CD4-positive, alpha-beta T cell (primary cell): ENCODE measurements around the gene GABPB2. TPM values are rescaled to one million over a fixed set of nuclear protein-coding genes. Genes with fewer than 3 reads are reported as not detected.
A peak's percentile ranks its signal among the peaks of the same experiment; 100 is the strongest.

Experiments used
- ATAC-seq: fragments of 200-7000 bp; cut with Tn5 transposase; one replicate; pipeline ENCODE4 v1.10.0; 2022; ENCODE audit warnings: mild to moderate bottlenecking; ENCODE audit not compliant: poor library complexity
- CTCF ChIA-PET: fragments of 350-600 bp; sonication (Branson Sonifier 250); formaldehyde crosslinking; loops from one replicate; lab custom pipeline; 2021; ENCODE audit warnings: antibody characterized with exemption, inconsistent platforms; lab: Charles Lee
- POLR2A ChIA-PET: fragments of 350-600 bp; sonication (Branson Sonifier 250); formaldehyde crosslinking; loops from one replicate; lab custom pipeline; 2021; ENCODE audit warnings: antibody characterized with exemption, inconsistent platforms; lab: Charles Lee
- DNase-seq, 14 experiments: peaks; one replicate each; pipeline ENCODE4 v3.0.0-alpha.2; 2013 to 2020; ENCODE audit warnings: mixed read lengths in 2 of 14
- H3K27ac ChIP-seq, 2 donors: one replicate each; pipeline versions ENCODE4 v1.5.1 to v1.7.0; 2013; ENCODE audit warnings: low read length in 2 of 2, low read depth in 1 of 2, mild to moderate bottlenecking in 1 of 2
- H3K27me3 ChIP-seq, 2 experiments: 1 replicate in 1 of 2; 2 replicates in 1 of 2; pipeline versions ENCODE4 v1.6.1 to v1.7.0; 2013; ENCODE audit warnings: low read length in 2 of 2, control low read depth in 1 of 2, mild to moderate bottlenecking in 1 of 2, moderate library complexity in 1 of 2; ENCODE audit not compliant: insufficient read depth in 2 of 2, control insufficient read depth in 1 of 2
- H3K36me3 ChIP-seq: one replicate; pipeline ENCODE4 v1.6.1; 2013; ENCODE audit warnings: low read length, control low read depth; ENCODE audit not compliant: insufficient read depth
- H3K4me1 ChIP-seq: one replicate; pipeline ENCODE4 v1.6.1; 2013; ENCODE audit warnings: low read length, control low read depth; ENCODE audit not compliant: insufficient read depth
- H3K4me3 ChIP-seq: one replicate; pipeline ENCODE4 v1.5.1; 2013; ENCODE audit warnings: mild to moderate bottlenecking, low read length, moderate library complexity
- H3K9me3 ChIP-seq, 2 experiments: 1 replicate in 1 of 2; 2 replicates in 1 of 2; pipeline versions ENCODE4 v1.6.1 to v1.7.0; 2013; ENCODE audit warnings: low read length in 2 of 2, mild to moderate bottlenecking in 2 of 2, control low read depth in 1 of 2, moderate library complexity in 1 of 2; ENCODE audit not compliant: control insufficient read depth in 1 of 2, insufficient read depth in 1 of 2
- H3K27ac Mint-ChIP-seq: one replicate; pipeline ENCODE4 v1.8.0; 2020; ENCODE audit warnings: mixed read lengths
- H3K27me3 Mint-ChIP-seq: one replicate; pipeline ENCODE4 v1.8.0; 2021; ENCODE audit warnings: mixed read lengths
- H3K36me3 Mint-ChIP-seq: one replicate; pipeline ENCODE4 v1.8.0; 2021; ENCODE audit warnings: low read depth, mixed read lengths
- H3K4me1 Mint-ChIP-seq: one replicate; pipeline ENCODE4 v1.8.0; 2021; ENCODE audit warnings: low read depth, mixed read lengths
- H3K4me3 Mint-ChIP-seq: one replicate; pipeline ENCODE4 v1.8.0; 2020; ENCODE audit warnings: mild to moderate bottlenecking, mixed read lengths
- H3K9me3 Mint-ChIP-seq: one replicate; pipeline ENCODE4 v1.8.0; 2020; ENCODE audit warnings: mixed read lengths
- intact Hi-C, 2 experiments: fragments of 100-400 bp; cut with DNase I in 1 of 2; cut with micrococcal nuclease in 1 of 2; formaldehyde crosslinking; loops; one replicate each; pipeline versions ENCODE4 v1.15.1 to v1.9.0; 2023 to 2025; cut with DNase I, micrococcal nuclease
- total RNA-seq, 174 experiments: library from RNA in 2 of 174; stranded (reverse) in 2 of 174; gene quantifications; one replicate each; pipeline ENCODE4 v1.2.3 and lab custom pipeline; 2021 to 2026
- TF ChIP-seq, protein P1 (sequence below): fragments of 200-600 bp; IDR thresholded peaks from one replicate; pipeline ENCODE4 v1.8.0; 2022; ENCODE audit warnings: antibody characterized with exemption, mild to moderate bottlenecking

Gene GABPB2
- total RNA-seq, 2 experiments from 2014 or later: 23.7 to 25.5 TPM

DNA sequence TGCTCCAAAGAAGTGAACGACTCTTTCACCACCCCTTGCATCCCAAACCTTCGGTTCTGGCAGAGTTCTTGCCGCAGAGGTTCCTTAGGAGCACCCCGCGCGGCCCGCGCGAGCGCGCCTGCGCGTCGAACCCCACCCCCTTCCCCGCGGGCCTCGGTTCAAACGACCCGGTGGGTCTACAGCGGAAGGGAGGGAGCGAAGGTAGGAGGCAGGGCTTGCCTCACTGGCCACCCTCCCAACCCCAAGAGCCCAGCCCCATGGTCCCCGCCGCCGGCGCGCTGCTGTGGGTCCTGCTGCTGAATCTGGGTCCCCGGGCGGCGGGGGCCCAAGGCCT is 23.0 kb upstream of the GABPB2 start, which contains the start of gene C1orf56:
C1orf56 (plus strand) TSS at position 161 of the 334 bp plus-strand sequence; CDS start at position 258, 97 bp downstream.
- peak in 12 of 14 experiments; percentile 30 to 80 (median 59) for DNase-seq
- Histone ChIP-seq H3K27ac (peak within 1 kb of the TSS; percentile 65 to 73), H3K4me1 (peaks cover 54% of the 10 kb centered on the region), H3K4me3 (peak within 1 kb of the TSS; percentile 84), H3K27me3 (no peaks in the 10 kb centered on the region), H3K9me3 (no peaks in the 10 kb centered on the region), H3K36me3 (peaks cover 17% of the 10 kb centered on the region)
- H3K9me3 Mint-ChIP-seq: no peaks in the 10 kb centered on the region
- H3K4me1 Mint-ChIP-seq: peaks cover 78% of the 10 kb centered on the region
- H3K27me3 Mint-ChIP-seq: no peaks in the 10 kb centered on the region
- ATAC-seq: peak; percentile 46
- H3K4me3 Mint-ChIP-seq: peak within 1 kb of the TSS; percentile 93
- CTCF ChIA-PET: interaction anchor here (1.0 to 8.3 kb wide), 7 partner anchors 11 to 52 kb away, joined by 3 to 58 read pairs (median 4); partner anchors contain the start of genes CDC42SE1, GABPB2, MINDY1 and MLLT11
- intact Hi-C loops: no loop called here
- H3K27ac Mint-ChIP-seq: peak within 1 kb of the TSS; percentile 90
- TF ChIP-seq, protein P1, sequence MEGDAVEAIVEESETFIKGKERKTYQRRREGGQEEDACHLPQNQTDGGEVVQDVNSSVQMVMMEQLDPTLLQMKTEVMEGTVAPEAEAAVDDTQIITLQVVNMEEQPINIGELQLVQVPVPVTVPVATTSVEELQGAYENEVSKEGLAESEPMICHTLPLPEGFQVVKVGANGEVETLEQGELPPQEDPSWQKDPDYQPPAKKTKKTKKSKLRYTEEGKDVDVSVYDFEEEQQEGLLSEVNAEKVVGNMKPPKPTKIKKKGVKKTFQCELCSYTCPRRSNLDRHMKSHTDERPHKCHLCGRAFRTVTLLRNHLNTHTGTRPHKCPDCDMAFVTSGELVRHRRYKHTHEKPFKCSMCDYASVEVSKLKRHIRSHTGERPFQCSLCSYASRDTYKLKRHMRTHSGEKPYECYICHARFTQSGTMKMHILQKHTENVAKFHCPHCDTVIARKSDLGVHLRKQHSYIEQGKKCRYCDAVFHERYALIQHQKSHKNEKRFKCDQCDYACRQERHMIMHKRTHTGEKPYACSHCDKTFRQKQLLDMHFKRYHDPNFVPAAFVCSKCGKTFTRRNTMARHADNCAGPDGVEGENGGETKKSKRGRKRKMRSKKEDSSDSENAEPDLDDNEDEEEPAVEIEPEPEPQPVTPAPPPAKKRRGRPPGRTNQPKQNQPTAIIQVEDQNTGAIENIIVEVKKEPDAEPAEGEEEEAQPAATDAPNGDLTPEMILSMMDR: no peak
- POLR2A ChIA-PET: interaction anchor here (0.6 to 6.7 kb wide), 14 partner anchors 8 to 234 kb away, joined by 3 to 144 read pairs (median 6); partner anchors contain the start of genes BNIPL, CDC42SE1, GABPB2 and MINDY1
- H3K36me3 Mint-ChIP-seq: peaks cover 40% of the 10 kb centered on the region

DNA sequence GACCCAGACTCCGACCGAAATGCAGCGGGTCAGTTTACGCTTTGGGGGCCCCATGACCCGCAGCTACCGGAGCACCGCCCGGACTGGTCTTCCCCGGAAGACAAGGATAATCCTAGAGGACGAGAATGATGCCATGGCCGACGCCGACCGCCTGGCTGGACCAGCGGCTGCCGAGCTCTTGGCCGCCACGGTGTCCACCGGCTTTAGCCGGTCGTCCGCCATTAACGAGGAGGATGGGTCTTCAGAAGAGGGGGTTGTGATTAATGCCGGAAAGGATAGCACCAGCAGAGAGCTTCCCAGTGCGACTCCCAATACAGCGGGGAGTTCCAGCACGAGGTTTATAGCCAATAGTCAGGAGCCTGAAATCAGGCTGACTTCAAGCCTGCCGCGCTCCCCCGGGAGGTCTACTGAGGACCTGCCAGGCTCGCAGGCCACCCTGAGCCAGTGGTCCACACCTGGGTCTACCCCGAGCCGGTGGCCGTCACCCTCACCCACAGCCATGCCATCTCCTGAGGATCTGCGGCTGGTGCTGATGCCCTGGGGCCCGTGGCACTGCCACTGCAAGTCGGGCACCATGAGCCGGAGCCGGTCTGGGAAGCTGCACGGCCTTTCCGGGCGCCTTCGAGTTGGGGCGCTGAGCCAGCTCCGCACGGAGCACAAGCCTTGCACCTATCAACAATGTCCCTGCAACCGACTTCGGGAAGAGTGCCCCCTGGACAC is 22.5 kb upstream of the GABPB2 start:
- intact Hi-C loops: loop anchor here in 1 of 2 experiments (1.0 to 2.0 kb wide), 2 partner anchors 8 to 23 kb away; partner anchors contain the start of gene GABPB2
- Histone ChIP-seq H3K27me3 (no peaks in the 10 kb centered on the region), H3K27ac (peak overlapping the region; percentile 65 to 73), H3K4me1 (peaks cover 55% of the 10 kb centered on the region), H3K36me3 (peaks cover 22% of the 10 kb centered on the region), H3K4me3 (peak overlapping the region; percentile 84), H3K9me3 (no peaks in the 10 kb centered on the region)
- TF ChIP-seq, protein P1: peak; percentile 52
- ChIA-PET POLR2A (interaction anchor here (0.6 to 6.7 kb wide), 16 partner anchors 7 to 234 kb away, joined by 3 to 144 read pairs (median 6); partner anchors contain the start of genes BNIPL, CDC42SE1, GABPB2 and MINDY1), CTCF (interaction anchor here (0.6 to 8.3 kb wide), 8 partner anchors 11 to 126 kb away, joined by 3 to 58 read pairs (median 4); partner anchors contain the start of genes CDC42SE1, GABPB2, MINDY1 and MLLT11)
- Mint-ChIP-seq H3K9me3 (no peaks in the 10 kb centered on the region), H3K36me3 (peaks cover 45% of the 10 kb centered on the region), H3K4me3 (peak overlapping the region; percentile 93), H3K27me3 (no peaks in the 10 kb centered on the region), H3K27ac (peak overlapping the region; percentile 90), H3K4me1 (peaks cover 78% of the 10 kb centered on the region)
- DNase-seq (peak; percentile 28 to 84 (median 51)), ATAC-seq (peak; percentile 77)

DNA sequence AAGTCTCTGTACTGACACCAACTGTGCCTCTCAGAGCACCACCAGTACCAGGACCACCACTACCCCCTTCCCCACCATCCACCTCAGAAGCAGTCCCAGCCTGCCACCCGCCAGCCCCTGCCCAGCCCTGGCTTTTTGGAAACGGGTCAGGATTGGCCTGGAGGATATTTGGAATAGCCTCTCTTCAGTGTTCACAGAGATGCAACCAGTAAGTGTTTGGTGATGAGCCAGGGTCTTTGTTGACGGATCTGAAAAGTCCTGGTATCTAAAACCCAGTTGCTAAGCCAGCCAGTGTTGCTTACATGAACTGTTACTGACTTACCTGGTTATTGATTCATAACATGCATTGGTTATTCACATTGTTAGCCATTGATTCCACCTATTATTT is 21.9 kb upstream of the GABPB2 start:
- Mint-ChIP-seq H3K4me1 (peaks cover 75% of the 10 kb centered on the region), H3K36me3 (peaks cover 51% of the 10 kb centered on the region), H3K9me3 (no peaks in the 10 kb centered on the region), H3K4me3 (peak overlapping the region; percentile 93), H3K27me3 (no peaks in the 10 kb centered on the region), H3K27ac (peak overlapping the region; percentile 90)
- ATAC-seq (peak; percentile 13), DNase-seq (no peak)
- Histone ChIP-seq H3K4me3 (peak overlapping the region; percentile 84), H3K9me3 (no peaks in the 10 kb centered on the region), H3K4me1 (peaks cover 57% of the 10 kb centered on the region), H3K27me3 (no peaks in the 10 kb centered on the region), H3K27ac (peak overlapping the region; percentile 65 to 73), H3K36me3 (peaks cover 28% of the 10 kb centered on the region)
- intact Hi-C loops: loop anchor here in 1 of 2 experiments (1.0 to 2.0 kb wide), 2 partner anchors 8 to 22 kb away; partner anchors contain the start of gene GABPB2
- TF ChIP-seq, protein P1: no peak
- ChIA-PET CTCF (interaction anchor here (1.0 to 8.3 kb wide), 6 partner anchors 10 to 51 kb away, joined by 3 to 58 read pairs (median 9); partner anchors contain the start of genes CDC42SE1, GABPB2, MINDY1 and MLLT11), POLR2A (interaction anchor here (1.0 to 6.7 kb wide), 11 partner anchors 10 to 75 kb away, joined by 3 to 144 read pairs (median 7); partner anchors contain the start of genes CDC42SE1, GABPB2, MINDY1 and MLLT11)
